Adrenal gland (tissue), 5 donors: Measurements from ENCODE around the gene ANKZF1.

ENCODE experiments used
- POLR2A ChIP-seq, 2 donors: fragments of 450-650 bp; IDR thresholded peaks; one replicate each; pipeline ENCODE4 v1.6.1; 2017; ENCODE audit warnings: antibody characterized with exemption in 2 of 2, mild to moderate bottlenecking in 2 of 2, moderate library complexity in 1 of 2
- TF ChIP-seq, protein P1 (sequence below), 6 experiments: fragments of 450-650 bp in 4 of 6; fragments of 200-600 bp in 2 of 6; sonication (generic) in 1 of 6; IDR thresholded peaks; 1 replicate in 5 of 6; 2 replicates in 1 of 6; pipeline versions ENCODE4 v1.5.1 to v1.8.0; 2016 to 2021; ENCODE audit warnings: antibody characterized with exemption in 6 of 6, mild to moderate bottlenecking in 2 of 6, moderate library complexity in 1 of 6
- donor health status: DM: no; HTN: no; CAD: no.

DNA sequence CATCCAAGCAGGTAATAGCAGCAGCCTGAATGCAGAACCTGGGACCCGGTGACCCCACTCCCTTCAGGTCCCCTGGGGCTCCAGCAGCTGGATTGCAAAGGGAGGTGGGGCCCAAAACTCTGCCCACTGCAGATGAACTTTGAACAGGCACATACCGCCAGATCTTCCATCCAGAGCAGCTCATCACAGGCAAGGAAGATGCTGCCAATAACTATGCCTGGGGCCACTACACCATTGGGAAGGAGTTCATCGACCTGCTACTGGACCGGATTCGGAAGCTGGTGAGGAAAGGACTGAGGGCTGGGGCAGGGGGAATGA, 40.4 kb downstream of the ANKZF1 start:
- TF ChIP-seq, protein P1, sequence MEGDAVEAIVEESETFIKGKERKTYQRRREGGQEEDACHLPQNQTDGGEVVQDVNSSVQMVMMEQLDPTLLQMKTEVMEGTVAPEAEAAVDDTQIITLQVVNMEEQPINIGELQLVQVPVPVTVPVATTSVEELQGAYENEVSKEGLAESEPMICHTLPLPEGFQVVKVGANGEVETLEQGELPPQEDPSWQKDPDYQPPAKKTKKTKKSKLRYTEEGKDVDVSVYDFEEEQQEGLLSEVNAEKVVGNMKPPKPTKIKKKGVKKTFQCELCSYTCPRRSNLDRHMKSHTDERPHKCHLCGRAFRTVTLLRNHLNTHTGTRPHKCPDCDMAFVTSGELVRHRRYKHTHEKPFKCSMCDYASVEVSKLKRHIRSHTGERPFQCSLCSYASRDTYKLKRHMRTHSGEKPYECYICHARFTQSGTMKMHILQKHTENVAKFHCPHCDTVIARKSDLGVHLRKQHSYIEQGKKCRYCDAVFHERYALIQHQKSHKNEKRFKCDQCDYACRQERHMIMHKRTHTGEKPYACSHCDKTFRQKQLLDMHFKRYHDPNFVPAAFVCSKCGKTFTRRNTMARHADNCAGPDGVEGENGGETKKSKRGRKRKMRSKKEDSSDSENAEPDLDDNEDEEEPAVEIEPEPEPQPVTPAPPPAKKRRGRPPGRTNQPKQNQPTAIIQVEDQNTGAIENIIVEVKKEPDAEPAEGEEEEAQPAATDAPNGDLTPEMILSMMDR (IDR thresholded peaks at IDR 0.05): no peak
- no peak for TF ChIP-seq POLR2A (IDR thresholded peaks at IDR 0.05)
